ENCODE data around the gene LENG1.

DNA sequence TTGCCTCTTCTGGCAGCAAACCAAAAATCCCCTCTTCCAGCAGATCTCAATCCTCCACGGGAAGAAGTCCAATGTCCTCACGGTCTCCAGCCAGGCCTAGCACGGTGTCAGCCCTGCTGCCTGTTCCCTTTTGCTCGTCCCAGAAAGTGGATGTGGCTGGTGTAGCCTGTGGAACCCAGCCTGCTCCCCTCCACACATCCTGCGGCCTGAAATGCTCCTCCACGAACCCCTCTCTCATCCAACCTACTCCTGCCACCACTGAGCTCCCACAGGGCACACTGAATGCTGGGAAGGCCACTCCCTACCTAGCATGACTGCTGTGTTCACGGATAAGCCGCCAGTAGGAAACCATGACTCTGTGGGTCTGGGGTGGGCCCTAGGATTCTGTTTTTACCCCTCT, 26.8 kb upstream of the LENG1 start:
- TF ChIP-seq, protein P1, sequence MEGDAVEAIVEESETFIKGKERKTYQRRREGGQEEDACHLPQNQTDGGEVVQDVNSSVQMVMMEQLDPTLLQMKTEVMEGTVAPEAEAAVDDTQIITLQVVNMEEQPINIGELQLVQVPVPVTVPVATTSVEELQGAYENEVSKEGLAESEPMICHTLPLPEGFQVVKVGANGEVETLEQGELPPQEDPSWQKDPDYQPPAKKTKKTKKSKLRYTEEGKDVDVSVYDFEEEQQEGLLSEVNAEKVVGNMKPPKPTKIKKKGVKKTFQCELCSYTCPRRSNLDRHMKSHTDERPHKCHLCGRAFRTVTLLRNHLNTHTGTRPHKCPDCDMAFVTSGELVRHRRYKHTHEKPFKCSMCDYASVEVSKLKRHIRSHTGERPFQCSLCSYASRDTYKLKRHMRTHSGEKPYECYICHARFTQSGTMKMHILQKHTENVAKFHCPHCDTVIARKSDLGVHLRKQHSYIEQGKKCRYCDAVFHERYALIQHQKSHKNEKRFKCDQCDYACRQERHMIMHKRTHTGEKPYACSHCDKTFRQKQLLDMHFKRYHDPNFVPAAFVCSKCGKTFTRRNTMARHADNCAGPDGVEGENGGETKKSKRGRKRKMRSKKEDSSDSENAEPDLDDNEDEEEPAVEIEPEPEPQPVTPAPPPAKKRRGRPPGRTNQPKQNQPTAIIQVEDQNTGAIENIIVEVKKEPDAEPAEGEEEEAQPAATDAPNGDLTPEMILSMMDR (IDR thresholded peaks at IDR 0.05; ENCODE audit: borderline replicate concordance, extremely low read depth, low read length, poor library complexity, severe bottlenecking), result no peak
- TF ChIP-seq EZH2 (IDR thresholded peaks at IDR 0.05; ENCODE audit: borderline replicate concordance, low read depth, low read length, severe bottlenecking), result no peak

Data from DND-41 (cell line).